ENCODE measurements around the gene TRIM43. TPM values are rescaled to one million over a fixed set of nuclear protein-coding genes. Genes with fewer than 3 reads are reported as not detected.
"Not testable (repeated sequence)": the region's sequence is repeated elsewhere in the genome, so short reads cannot be mapped to it uniquely, and the experiment has no call there.

Gene TRIM43
- total and polyA plus RNA-seq, 2 donors (not counting 3 experiments of a cell fraction or from before 2014, with no cell fraction given) = not detected

DNA sequence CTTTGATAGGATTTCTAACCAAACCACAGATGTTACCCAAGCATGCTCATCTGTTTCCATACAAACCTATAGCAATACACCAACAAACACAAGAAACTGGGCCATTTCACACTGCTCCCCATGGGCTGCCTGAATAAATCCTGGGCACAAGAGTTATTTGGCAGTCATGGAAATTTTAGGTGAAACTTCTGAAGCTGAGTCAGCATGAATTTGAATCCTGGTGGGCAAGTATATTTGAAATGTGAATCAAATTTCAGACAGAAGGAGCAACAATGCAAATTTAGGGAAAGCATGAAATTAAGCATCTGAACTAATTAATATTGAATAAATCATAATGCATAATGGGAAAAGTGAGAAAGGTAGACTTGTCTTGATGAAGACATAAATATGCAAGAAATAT is 15.9 kb upstream of the TRIM43 start:
- FAIRE-seq (no peak), DNase-seq (ENCODE audit: low read depth, low spot score) (no peak)
- TF ChIP-seq POLR2AphosphoS5 (IDR thresholded peaks at IDR 0.05; ENCODE audit: insufficient read depth, low read depth, low read length) (no peak), POLR2A (IDR thresholded peaks at IDR 0.05; ENCODE audit: low read depth, low read length) (no peak)
- H4K20me1 ChIP-seq (replicated peaks; ENCODE audit: control insufficient read depth, extremely low read depth, insufficient read depth, low read length) = no peaks in the 10 kb centered on the region
- H2AFZ ChIP-seq (ENCODE audit: low read depth, low read length) = no peak overlapping the region
- no peaks in the 10 kb centered on the region for H3K9me1 ChIP-seq (replicated peaks; ENCODE audit: control insufficient read depth, extremely low read depth, insufficient read depth, low read length)
- no peaks in the 10 kb centered on the region for H3K4me1 ChIP-seq (ENCODE audit: control insufficient read depth, extremely low read depth, insufficient read depth, low read length)
- intact Hi-C loops (cut with micrococcal nuclease) (no loop called here), dilution Hi-C loops (cut with MboI; ENCODE audit: extremely low pct_ligation_motif_present, low sequenced_read_pairs) (no loop called here)
- no TSS peak for BruUV-seq (replicated peaks)
- H3K4me2 ChIP-seq (ENCODE audit: insufficient read depth, low read length) = no peak overlapping the region
- H3K79me2 ChIP-seq (ENCODE audit: control insufficient read depth, insufficient read depth, low read length) = no peaks in the 10 kb centered on the region
- peaks cover 5 to 12% of the 10 kb centered on the region in 2 experiments for H3K27me3 ChIP-seq (ENCODE audit: control insufficient read depth in 2 of 2, insufficient read depth in 2 of 2, low read length in 2 of 2)
- POLR2A ChIA-PET = no interaction called here
- no peak overlapping the region for H3K27ac ChIP-seq (ENCODE audit: insufficient read depth, low read depth, low read length)
- H3K4me3 ChIP-seq (replicated peaks in 1 of 3; ENCODE audit: insufficient read depth in 1 of 3, low read depth in 1 of 3, low read length in 3 of 3) = no peak overlapping the region
- no peak overlapping the region for H3K9ac ChIP-seq (replicated peaks; ENCODE audit: extremely low read depth, insufficient read depth, low read length)
- no peaks in the 10 kb centered on the region for H3K36me3 ChIP-seq (ENCODE audit: control insufficient read depth in 2 of 2, extremely low read depth in 1 of 2, insufficient read depth in 2 of 2, low read length in 2 of 2)
- no peaks in the 10 kb centered on the region for H3K9me3 ChIP-seq (replicated peaks; ENCODE audit: control insufficient read depth, insufficient read depth, low read length)
- CTCF ChIA-PET = no interaction called here

DNA sequence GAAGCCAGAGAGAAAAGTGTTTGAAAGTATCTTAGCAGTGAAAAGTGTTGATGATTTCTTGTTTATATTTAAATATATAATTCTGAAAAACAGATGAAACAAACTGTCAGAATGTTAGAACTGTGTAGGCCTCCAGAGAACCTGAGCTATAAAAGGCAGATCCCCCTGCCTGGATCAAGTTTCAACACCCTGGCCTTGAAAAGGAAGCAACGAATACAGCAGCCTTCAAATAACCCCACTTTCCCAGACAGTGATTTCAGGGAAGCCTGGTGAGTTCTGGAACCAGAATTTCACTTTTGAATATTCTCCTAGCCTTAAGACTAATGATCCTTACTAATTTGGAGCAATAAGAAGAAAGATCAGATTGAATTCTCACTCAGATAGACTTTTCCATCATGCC is 13.3 kb upstream of the TRIM43 start:
- dilution Hi-C loops (cut with MboI; ENCODE audit: extremely low pct_ligation_motif_present, low sequenced_read_pairs) = no loop called here

DNA sequence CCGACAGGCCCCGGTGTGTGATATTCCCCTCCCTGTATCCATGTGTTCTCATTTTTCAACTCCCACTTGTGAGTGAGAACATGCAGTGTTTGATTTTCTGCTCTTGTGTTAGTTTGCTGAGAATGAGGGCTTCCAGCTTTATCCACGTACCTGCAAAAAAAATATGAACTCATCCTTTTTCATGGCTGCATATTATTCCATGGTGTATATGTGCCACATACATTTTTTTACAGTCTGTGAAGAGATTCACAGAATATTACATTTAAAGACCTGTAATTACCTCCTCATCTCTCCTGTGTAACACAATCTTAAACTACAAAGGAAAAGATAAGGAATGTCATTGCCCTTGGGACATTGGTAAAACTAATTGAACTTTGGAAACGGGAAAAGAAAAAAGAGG is 8.3 kb upstream of the TRIM43 start:
- POLR2A ChIA-PET; H4K20me1 ChIP-seq (replicated peaks; ENCODE audit: control insufficient read depth, extremely low read depth, insufficient read depth, low read length); H3K27ac ChIP-seq (ENCODE audit: insufficient read depth, low read depth, low read length); H3K9me1 ChIP-seq (replicated peaks; ENCODE audit: control insufficient read depth, extremely low read depth, insufficient read depth, low read length); H3K9me3 ChIP-seq (replicated peaks; ENCODE audit: control insufficient read depth, insufficient read depth, low read length); H3K4me2 ChIP-seq (ENCODE audit: insufficient read depth, low read length); FAIRE-seq; H3K4me1 ChIP-seq (ENCODE audit: control insufficient read depth, extremely low read depth, insufficient read depth, low read length); H2AFZ ChIP-seq (ENCODE audit: low read depth, low read length); H3K9ac ChIP-seq (replicated peaks; ENCODE audit: extremely low read depth, insufficient read depth, low read length); intact Hi-C loops (cut with micrococcal nuclease); BruUV-seq (replicated peaks); dilution Hi-C loops (cut with MboI; ENCODE audit: extremely low pct_ligation_motif_present, low sequenced_read_pairs); H3K36me3 ChIP-seq (ENCODE audit: control insufficient read depth in 2 of 2, extremely low read depth in 1 of 2, insufficient read depth in 2 of 2, low read length in 2 of 2); H3K27me3 ChIP-seq (ENCODE audit: control insufficient read depth in 2 of 2, insufficient read depth in 2 of 2, low read length in 2 of 2); CTCF ChIA-PET; H3K79me2 ChIP-seq (ENCODE audit: control insufficient read depth, insufficient read depth, low read length); H3K4me3 ChIP-seq (replicated peaks in 1 of 3; ENCODE audit: insufficient read depth in 1 of 3, low read depth in 1 of 3, low read length in 3 of 3); DNase-seq (ENCODE audit: low read depth, low spot score): not testable (repeated sequence)

More for the DNA sequence above, 13.3 kb upstream of the TRIM43 start:
- H3K36me3 ChIP-seq (ENCODE audit: control insufficient read depth in 2 of 2, extremely low read depth in 1 of 2, insufficient read depth in 2 of 2, low read length in 2 of 2) = no peaks in the 10 kb centered on the region
- no peak overlapping the region for H2AFZ ChIP-seq (ENCODE audit: low read depth, low read length)
- no peaks in the 10 kb centered on the region for H3K9me1 ChIP-seq (replicated peaks; ENCODE audit: control insufficient read depth, extremely low read depth, insufficient read depth, low read length)
- H3K4me3 ChIP-seq (replicated peaks in 1 of 3; ENCODE audit: insufficient read depth in 1 of 3, low read depth in 1 of 3, low read length in 3 of 3) = no peak overlapping the region
- no peak overlapping the region for H3K27ac ChIP-seq (ENCODE audit: insufficient read depth, low read depth, low read length)
- H3K27me3 ChIP-seq (ENCODE audit: control insufficient read depth in 2 of 2, insufficient read depth in 2 of 2, low read length in 2 of 2) = peaks cover 5 to 9% of the 10 kb centered on the region in 2 experiments
- intact Hi-C loops (cut with micrococcal nuclease) = no loop called here
- no peaks in the 10 kb centered on the region for H3K4me1 ChIP-seq (ENCODE audit: control insufficient read depth, extremely low read depth, insufficient read depth, low read length)
- CTCF ChIA-PET = no interaction called here
- TF ChIP-seq MAX (IDR thresholded peaks at IDR 0.05; ENCODE audit: insufficient read depth, insufficient read length) = no peak
- TF ChIP-seq GATA2 (IDR thresholded peaks at IDR 0.05; ENCODE audit: insufficient read depth, insufficient read length, low read depth, low read length) = no peak
- no peak for TF ChIP-seq EZH2 (IDR thresholded peaks at IDR 0.05; ENCODE audit: borderline replicate concordance, low read depth, low read length, severe bottlenecking)
- no peak for TF ChIP-seq JUN (IDR thresholded peaks at IDR 0.05; ENCODE audit: borderline replicate concordance, insufficient read depth, insufficient read length, low read depth)
- TF ChIP-seq, protein P1, sequence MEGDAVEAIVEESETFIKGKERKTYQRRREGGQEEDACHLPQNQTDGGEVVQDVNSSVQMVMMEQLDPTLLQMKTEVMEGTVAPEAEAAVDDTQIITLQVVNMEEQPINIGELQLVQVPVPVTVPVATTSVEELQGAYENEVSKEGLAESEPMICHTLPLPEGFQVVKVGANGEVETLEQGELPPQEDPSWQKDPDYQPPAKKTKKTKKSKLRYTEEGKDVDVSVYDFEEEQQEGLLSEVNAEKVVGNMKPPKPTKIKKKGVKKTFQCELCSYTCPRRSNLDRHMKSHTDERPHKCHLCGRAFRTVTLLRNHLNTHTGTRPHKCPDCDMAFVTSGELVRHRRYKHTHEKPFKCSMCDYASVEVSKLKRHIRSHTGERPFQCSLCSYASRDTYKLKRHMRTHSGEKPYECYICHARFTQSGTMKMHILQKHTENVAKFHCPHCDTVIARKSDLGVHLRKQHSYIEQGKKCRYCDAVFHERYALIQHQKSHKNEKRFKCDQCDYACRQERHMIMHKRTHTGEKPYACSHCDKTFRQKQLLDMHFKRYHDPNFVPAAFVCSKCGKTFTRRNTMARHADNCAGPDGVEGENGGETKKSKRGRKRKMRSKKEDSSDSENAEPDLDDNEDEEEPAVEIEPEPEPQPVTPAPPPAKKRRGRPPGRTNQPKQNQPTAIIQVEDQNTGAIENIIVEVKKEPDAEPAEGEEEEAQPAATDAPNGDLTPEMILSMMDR (IDR thresholded peaks at IDR 0.05; ENCODE audit: extremely low read depth in 1 of 2, insufficient read depth in 1 of 2, low read depth in 1 of 2, low read length in 2 of 2) = no peak
- no peak for TF ChIP-seq POLR2A (IDR thresholded peaks at IDR 0.05; ENCODE audit: low read depth, low read length)
- TF ChIP-seq MYC (IDR thresholded peaks at IDR 0.05; ENCODE audit: low read depth, low read length) = no peak
- no peak for TF ChIP-seq FOS (IDR thresholded peaks at IDR 0.05; ENCODE audit: borderline replicate concordance, insufficient read depth, low read length)
- TF ChIP-seq POLR2AphosphoS5 (IDR thresholded peaks at IDR 0.05; ENCODE audit: insufficient read depth, low read depth, low read length) = no peak
- no peak for FAIRE-seq
- POLR2A ChIA-PET = no interaction called here
- BruUV-seq (replicated peaks) = no TSS peak
- H4K20me1 ChIP-seq (replicated peaks; ENCODE audit: control insufficient read depth, extremely low read depth, insufficient read depth, low read length) = no peaks in the 10 kb centered on the region
- no peak overlapping the region for H3K9ac ChIP-seq (replicated peaks; ENCODE audit: extremely low read depth, insufficient read depth, low read length)
- no peak overlapping the region for H3K4me2 ChIP-seq (ENCODE audit: insufficient read depth, low read length)
- no peaks in the 10 kb centered on the region for H3K9me3 ChIP-seq (replicated peaks; ENCODE audit: control insufficient read depth, insufficient read depth, low read length)
- H3K79me2 ChIP-seq (ENCODE audit: control insufficient read depth, insufficient read depth, low read length) = no peaks in the 10 kb centered on the region
- DNase-seq (ENCODE audit: low read depth, low spot score) = no peak
